HepG2 (cell line): ENCODE data around the gene PDK2. TPM values are rescaled to one million over a fixed set of nuclear protein-coding genes. Genes with fewer than 3 reads are reported as not detected.

Source experiments
- ARID3A ChIP-seq: IDR thresholded peaks from 2 replicates; pipeline ENCODE4 v1.6.1; 2012; ENCODE audit warnings: low read depth, low read length, improper control_type of control experiment
- ARID5B ChIP-seq: IDR thresholded peaks from 2 replicates; pipeline ENCODE4 v1.4.0; 2020; ENCODE audit warnings: mild to moderate bottlenecking, missing genetic modification reagents
- ATF3 ChIP-seq: sonication (generic); formaldehyde crosslinking; IDR thresholded peaks from 2 replicates; pipeline ENCODE4 v1.4.0; 2020; ENCODE audit warnings: missing genetic modification reagents
- DR1 ChIP-seq: sonication (generic); formaldehyde crosslinking; IDR thresholded peaks from 2 replicates; pipeline ENCODE4 v1.8.0; 2021; ENCODE audit warnings: mild to moderate bottlenecking, missing genetic modification reagents, inconsistent platforms
- ESRRA ChIP-seq: sonication (generic); formaldehyde crosslinking; IDR thresholded peaks from 2 replicates; pipeline ENCODE4 v1.5.1; 2020; ENCODE audit warnings: mild to moderate bottlenecking, low read depth, missing genetic modification reagents
- HOXA9 ChIP-seq: sonication (generic); formaldehyde crosslinking; IDR thresholded peaks from 2 replicates; pipeline ENCODE4 v1.8.1; 2022; ENCODE audit warnings: missing genetic modification reagents, mild to moderate bottlenecking, moderate library complexity, borderline replicate concordance
- ONECUT2 ChIP-seq: sonication (generic); formaldehyde crosslinking; IDR thresholded peaks from 2 replicates; pipeline ENCODE4 v1.4.0; 2020; ENCODE audit warnings: missing genetic modification reagents
- PAX8 ChIP-seq: sonication (generic); formaldehyde crosslinking; IDR thresholded peaks from 2 replicates; pipeline ENCODE4 v1.8.0; 2022; ENCODE audit warnings: mild to moderate bottlenecking, missing genetic modification reagents, borderline replicate concordance
- PTBP1 ChIP-seq: fragments of 200-400 bp; formaldehyde crosslinking; IDR thresholded peaks from 2 replicates; pipeline ENCODE4 v1.6.1; 2018; ENCODE audit warnings: low read length, low read depth; ENCODE audit not compliant: poor library complexity, severe bottlenecking
- RARA ChIP-seq: IDR thresholded peaks from 2 replicates; pipeline ENCODE4 v1.6.1; 2016; ENCODE audit warnings: missing genetic modification reagents, missing compliant biosample characterization
- RELA ChIP-seq: sonication (generic); formaldehyde crosslinking; IDR thresholded peaks from 2 replicates; pipeline ENCODE4 v1.4.0; 2020; ENCODE audit warnings: missing genetic modification reagents
- SAFB2 ChIP-seq: sonication (generic); formaldehyde crosslinking; IDR thresholded peaks from 2 replicates; pipeline ENCODE4 v1.5.1; 2020; ENCODE audit warnings: missing genetic modification reagents, low read depth, mild to moderate bottlenecking, borderline replicate concordance
- SMARCE1 ChIP-seq: fragments of 450-650 bp; IDR thresholded peaks from 2 replicates; pipeline ENCODE4 v1.6.1; 2017; ENCODE audit warnings: borderline replicate concordance
- SP4 ChIP-seq: sonication (generic); formaldehyde crosslinking; IDR thresholded peaks from 2 replicates; pipeline ENCODE4 v1.8.1; 2023; ENCODE audit warnings: mild to moderate bottlenecking, missing genetic modification reagents
- THYN1 ChIP-seq: sonication (generic); formaldehyde crosslinking; IDR thresholded peaks from 2 replicates; pipeline ENCODE4 v1.8.1; 2023; ENCODE audit warnings: low read depth, mild to moderate bottlenecking, moderate library complexity, missing genetic modification reagents, borderline replicate concordance
- ZKSCAN1 ChIP-seq: fragments of 150-350 bp; IDR thresholded peaks from 2 replicates; pipeline ENCODE4 v1.6.1; 2014; ENCODE audit warnings: low read length
- ZNF343 ChIP-seq: sonication (generic); formaldehyde crosslinking; IDR thresholded peaks from 2 replicates; pipeline ENCODE4 v1.4.0; 2020; ENCODE audit warnings: mild to moderate bottlenecking, missing genetic modification reagents
- ZNF557 ChIP-seq: sonication (generic); formaldehyde crosslinking; IDR thresholded peaks from 2 replicates; pipeline ENCODE4 v1.4.0; 2020; ENCODE audit warnings: missing genetic modification reagents
- ZNF614 ChIP-seq: IDR thresholded peaks from 2 replicates; pipeline ENCODE4 v1.6.1; 2018; ENCODE audit warnings: missing biosample characterization, missing genetic modification reagents, inconsistent platforms, borderline replicate concordance
- ZNF674 ChIP-seq: sonication (generic); formaldehyde crosslinking; IDR thresholded peaks from 2 replicates; pipeline ENCODE4 v1.5.0; 2020; ENCODE audit warnings: low read depth, mild to moderate bottlenecking, missing genetic modification reagents
- ZNF740 ChIP-seq: sonication (generic); formaldehyde crosslinking; IDR thresholded peaks from 2 replicates; pipeline ENCODE4 v1.4.0; 2020; ENCODE audit warnings: missing genetic modification reagents
- ZNF772 ChIP-seq: sonication (generic); formaldehyde crosslinking; IDR thresholded peaks from 2 replicates; pipeline ENCODE4 v1.5.0; 2020; ENCODE audit warnings: mild to moderate bottlenecking, missing genetic modification reagents
- ZNF792 ChIP-seq: IDR thresholded peaks from 2 replicates; pipeline ENCODE4 v1.6.1; 2016
- ZSCAN31 ChIP-seq: sonication (generic); formaldehyde crosslinking; IDR thresholded peaks from 2 replicates; pipeline ENCODE4 v1.5.0; 2020; ENCODE audit warnings: low read depth, mild to moderate bottlenecking, missing genetic modification reagents
- polyA plus RNA-seq, 8 experiments: library from polyadenylated mRNA; depleted of rRNA in 3 of 8; stranded (reverse) in 7 of 8; unstranded in 1 of 8; fragments of >200 nt; fragmentation: Illumina TruSeq in 4 of 8; extraction: Trizol in 4 of 8; gene quantifications; 2 replicates each; pipeline versions ENCODE4 v1.2.1 to v1.2.3, GENCODE V29; 2011 to 2016; ENCODE audit warnings: low read depth in 4 of 8, missing spikeins in 1 of 8, mixed read lengths in 1 of 8; ENCODE audit not compliant: insufficient read depth in 1 of 8
- total RNA-seq, 5 experiments: library from RNA; depleted of rRNA; stranded (reverse); fragments of >200 nt; fragmentation: Illumina TruSeq; extraction: Trizol; gene quantifications; 2 replicates each; pipeline ENCODE4 v1.2.3, GENCODE V29; 2016; ENCODE audit warnings: low read depth in 1 of 5

Gene PDK2
- total and polyA plus RNA-seq, 2 of the 13 experiments (the other 11 are each of a cell fraction or from before 2014, with no cell fraction given), result 18.5 to 59.7 TPM

- 0 out of 2 replicates have a peak, but pooled peaks have one; percentile 27 for TF ChIP-seq RARA (CRISPR knock-in tag)
- peak; percentile 22; the same call in 1 of the 2 replicates for TF ChIP-seq SP4
- TF ChIP-seq ZNF792 (CRISPR knock-in tag), result peak; percentile 42; the same call in 1 of the 2 replicates
- TF ChIP-seq HOXA9 (CRISPR knock-in tag), result no peak
- no peak for TF ChIP-seq PAX8 (CRISPR knock-in tag)
- no peak for TF ChIP-seq ZNF772
- peak; percentile 41; the same call in 1 of the 2 replicates for TF ChIP-seq ZNF740 (CRISPR knock-in tag)
- TF ChIP-seq ARID5B (CRISPR knock-in tag), result peak; percentile 24; the same call in 1 of the 2 replicates
- no peak for TF ChIP-seq ZNF557 (CRISPR knock-in tag)
- no peak for TF ChIP-seq PTBP1
- TF ChIP-seq SMARCE1, result no peak
- no peak for TF ChIP-seq THYN1
- no peak for TF ChIP-seq ZNF674 (CRISPR knock-in tag)
- 0 out of 2 replicates have a peak, but pooled peaks have one; percentile 50 for TF ChIP-seq ESRRA
- no peak for TF ChIP-seq ZSCAN31 (CRISPR knock-in tag)
- TF ChIP-seq ZNF614 (CRISPR knock-in tag), result peak; percentile 53; the same call in 1 of the 2 replicates
- peak; percentile 36; the same call in 1 of the 2 replicates for TF ChIP-seq ATF3
- TF ChIP-seq ARID3A, result no peak
- TF ChIP-seq ONECUT2 (CRISPR knock-in tag), result no peak
- peak; percentile 58; the same call in 1 of the 2 replicates for TF ChIP-seq RELA
- peak; percentile 95 for TF ChIP-seq ZKSCAN1
- TF ChIP-seq SAFB2 (CRISPR knock-in tag), result peak; percentile 85
- 0 out of 2 replicates have a peak, but pooled peaks have one; percentile 22 for TF ChIP-seq DR1
- no peak for TF ChIP-seq ZNF343 (CRISPR knock-in tag)
Observed at GRCh38 chr17:50117202-50118051, 22.3 kb downstream of the PDK2 start (continued).
